Uterus (tissue), 4 donors: Measurements from ENCODE around the gene IL13RA1. TPM values are rescaled to one million over a fixed set of nuclear protein-coding genes. Genes with fewer than 3 reads are reported as not detected.

ENCODE experiments used
- DNase-seq, 2 donors: peaks; one replicate each; pipeline ENCODE4 v3.0.0-alpha.2; 2019 to 2020
- H3K27ac ChIP-seq, 2 donors: fragments of 200-600 bp; sonication (generic); 1 replicate in 1 of 2; 2 replicates in 1 of 2; pipeline ENCODE4 v1.5.1; 2016 to 2018
- H3K27me3 ChIP-seq, 2 donors: fragments of 200-600 bp; sonication (generic); one replicate each; pipeline ENCODE4 v1.5.1; 2018 to 2019; ENCODE audit warnings: control low read depth in 1 of 2
- H3K36me3 ChIP-seq, 2 donors: fragments of 200-600 bp; sonication (generic); one replicate each; pipeline ENCODE4 v1.5.1; 2019; ENCODE audit warnings: control low read depth in 1 of 2
- H3K4me1 ChIP-seq, 2 donors: fragments of 200-600 bp; sonication (generic); one replicate each; pipeline ENCODE4 v1.5.1; 2018 to 2019; ENCODE audit warnings: control low read depth in 1 of 2
- H3K4me3 ChIP-seq, 2 donors: fragments of 200-600 bp; sonication (generic); 1 replicate in 1 of 2; 2 replicates in 1 of 2; pipeline ENCODE4 v1.5.1; 2018 to 2019; ENCODE audit warnings: mild to moderate bottlenecking in 1 of 2
- H3K9me3 ChIP-seq, 2 donors: fragments of 200-600 bp; sonication (generic); one replicate each; pipeline ENCODE4 v1.5.1; 2019; ENCODE audit warnings: control low read depth in 1 of 2
- POLR2A ChIP-seq, 2 donors: fragments of 450-650 bp; IDR thresholded peaks; one replicate each; pipeline ENCODE4 v1.6.1; 2016; ENCODE audit warnings: antibody characterized with exemption in 2 of 2, mild to moderate bottlenecking in 1 of 2, moderate library complexity in 1 of 2
- intact Hi-C: fragments of 100-400 bp; cut with DNase I; formaldehyde crosslinking; loops from one replicate; pipeline ENCODE4 v1.15.1; 2023; ENCODE audit warnings: low total_unique reads
- total RNA-seq, 4 donors: library from RNA; depleted of rRNA in 3 of 4; stranded (reverse); fragments of >200 nt in 3 of 4; gene quantifications; one replicate each; pipeline versions ENCODE4 v1.1.0 to v1.2.4, GENCODE V29; 2014 to 2023
- TF ChIP-seq, protein P1 (sequence below), 4 experiments: fragments of 200-600 bp in 2 of 4; fragments of 450-650 bp in 2 of 4; sonication (generic) in 2 of 4; IDR thresholded peaks; one replicate each; pipeline ENCODE4 v1.5.1; 2016 to 2019; ENCODE audit warnings: antibody characterized with exemption in 4 of 4, mild to moderate bottlenecking in 2 of 4, moderate library complexity in 1 of 4
- donor health status: DM: yes; HTN: yes; CAD: no.

The IL13RA1 gene
- total RNA-seq, 4 donors from 2014 or later, result 20.2 to 60.0 (median 39.9) TPM

DNA sequence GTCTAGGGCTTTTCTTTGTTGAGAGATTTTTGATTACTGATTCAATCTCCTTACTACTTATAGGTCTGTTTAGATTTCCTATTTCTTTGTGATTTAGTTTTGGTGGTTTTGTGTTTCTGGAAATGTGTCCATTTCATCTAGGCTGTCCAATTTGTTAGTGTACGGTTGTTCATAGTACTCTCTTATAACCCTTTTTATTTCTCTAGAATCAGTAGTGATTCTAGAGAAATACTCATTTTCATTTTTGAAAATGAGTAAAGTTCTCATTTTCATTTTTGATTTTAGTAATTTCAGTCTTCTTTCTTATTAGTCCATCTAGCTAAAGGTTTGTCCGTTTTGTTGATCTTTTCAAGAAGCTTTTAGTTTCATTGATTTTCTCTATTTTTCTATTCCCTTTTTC lies 7.5 kb downstream of the IL13RA1 start:
- H3K4me3 ChIP-seq, result no peak overlapping the region
- TF ChIP-seq, protein P1, sequence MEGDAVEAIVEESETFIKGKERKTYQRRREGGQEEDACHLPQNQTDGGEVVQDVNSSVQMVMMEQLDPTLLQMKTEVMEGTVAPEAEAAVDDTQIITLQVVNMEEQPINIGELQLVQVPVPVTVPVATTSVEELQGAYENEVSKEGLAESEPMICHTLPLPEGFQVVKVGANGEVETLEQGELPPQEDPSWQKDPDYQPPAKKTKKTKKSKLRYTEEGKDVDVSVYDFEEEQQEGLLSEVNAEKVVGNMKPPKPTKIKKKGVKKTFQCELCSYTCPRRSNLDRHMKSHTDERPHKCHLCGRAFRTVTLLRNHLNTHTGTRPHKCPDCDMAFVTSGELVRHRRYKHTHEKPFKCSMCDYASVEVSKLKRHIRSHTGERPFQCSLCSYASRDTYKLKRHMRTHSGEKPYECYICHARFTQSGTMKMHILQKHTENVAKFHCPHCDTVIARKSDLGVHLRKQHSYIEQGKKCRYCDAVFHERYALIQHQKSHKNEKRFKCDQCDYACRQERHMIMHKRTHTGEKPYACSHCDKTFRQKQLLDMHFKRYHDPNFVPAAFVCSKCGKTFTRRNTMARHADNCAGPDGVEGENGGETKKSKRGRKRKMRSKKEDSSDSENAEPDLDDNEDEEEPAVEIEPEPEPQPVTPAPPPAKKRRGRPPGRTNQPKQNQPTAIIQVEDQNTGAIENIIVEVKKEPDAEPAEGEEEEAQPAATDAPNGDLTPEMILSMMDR (IDR thresholded peaks at IDR 0.05), result no peak
- no peak for TF ChIP-seq POLR2A (IDR thresholded peaks at IDR 0.05)
- no peaks in the 10 kb centered on the region for H3K4me1 ChIP-seq
- H3K27me3 ChIP-seq, result no peaks in the 10 kb centered on the region
- no peak overlapping the region for H3K27ac ChIP-seq
- DNase-seq, result no peak
- no peaks in the 10 kb centered on the region for H3K36me3 ChIP-seq
- intact Hi-C loops, result no loop called here
- no peaks in the 10 kb centered on the region for H3K9me3 ChIP-seq

GRCh38 chrX:118736394-118737010 lies 9.1 kb downstream of the IL13RA1 start:
- no peak overlapping the region for H3K4me3 ChIP-seq
- TF ChIP-seq POLR2A (IDR thresholded peaks at IDR 0.05), result no peak
- TF ChIP-seq, protein P1 (IDR thresholded peaks at IDR 0.05), result no peak
- no peak overlapping the region for H3K27ac ChIP-seq
- no peaks in the 10 kb centered on the region for H3K27me3 ChIP-seq
- no peaks in the 10 kb centered on the region for H3K4me1 ChIP-seq
- intact Hi-C loops, result no loop called here
- H3K9me3 ChIP-seq, result no peaks in the 10 kb centered on the region
- no peaks in the 10 kb centered on the region for H3K36me3 ChIP-seq
- no peak for DNase-seq

GRCh38 chrX:118739577-118739976 lies 12.2 kb downstream of the IL13RA1 start:
- intact Hi-C loops, result no loop called here
- Histone ChIP-seq H3K27ac (no peak overlapping the region), H3K36me3 (no peaks in the 10 kb centered on the region), H3K4me1 (no peaks in the 10 kb centered on the region), H3K4me3 (no peak overlapping the region), H3K27me3 (no peaks in the 10 kb centered on the region), H3K9me3 (no peaks in the 10 kb centered on the region)
- no peak for DNase-seq
- TF ChIP-seq POLR2A (IDR thresholded peaks at IDR 0.05), result no peak
- TF ChIP-seq, protein P1 (IDR thresholded peaks at IDR 0.05), result no peak

GRCh38 chrX:118740276-118740889 lies 13.0 kb downstream of the IL13RA1 start:
- Histone ChIP-seq H3K36me3 (no peaks in the 10 kb centered on the region), H3K9me3 (no peaks in the 10 kb centered on the region), H3K4me1 (no peaks in the 10 kb centered on the region), H3K27me3 (no peaks in the 10 kb centered on the region), H3K27ac (no peak overlapping the region), H3K4me3 (no peak overlapping the region)
- TF ChIP-seq, protein P1 (IDR thresholded peaks at IDR 0.05), result no peak
- TF ChIP-seq POLR2A (IDR thresholded peaks at IDR 0.05), result no peak
- DNase-seq, result no peak
- intact Hi-C loops, result no loop called here

DNA sequence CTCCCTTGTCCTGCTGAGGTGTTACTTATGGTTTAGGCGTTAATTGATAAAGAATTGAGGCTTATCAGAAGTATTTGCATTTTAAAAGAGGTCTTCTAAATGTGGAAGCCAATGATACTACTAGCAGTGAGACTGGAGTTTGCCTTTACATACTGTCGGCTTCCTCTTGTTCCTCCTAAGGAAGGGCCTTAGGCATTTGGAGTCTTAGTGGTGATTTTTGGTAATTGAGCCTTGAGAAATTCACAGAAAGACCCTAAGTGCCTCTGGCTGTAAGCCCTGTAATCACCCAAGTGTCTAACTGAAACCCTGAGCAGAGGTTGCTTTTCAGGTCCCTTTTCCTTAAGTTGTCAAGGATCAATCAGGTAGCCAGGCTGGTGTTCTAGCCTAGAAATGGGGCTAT lies 14.8 kb downstream of the IL13RA1 start:
- no peak for DNase-seq
- TF ChIP-seq, protein P1 (IDR thresholded peaks at IDR 0.05), result no peak
- TF ChIP-seq POLR2A (IDR thresholded peaks at IDR 0.05), result no peak
- no peaks in the 10 kb centered on the region for H3K27me3 ChIP-seq
- intact Hi-C loops, result no loop called here
- no peak overlapping the region for H3K27ac ChIP-seq
- no peaks in the 10 kb centered on the region for H3K36me3 ChIP-seq
- no peak overlapping the region for H3K4me3 ChIP-seq
- no peaks in the 10 kb centered on the region for H3K9me3 ChIP-seq
- no peaks in the 10 kb centered on the region for H3K4me1 ChIP-seq
